ENCODE measurements around the gene SLC12A8. TPM values are rescaled to one million over a fixed set of nuclear protein-coding genes. Genes with fewer than 3 reads are reported as not detected.

SLC12A8 gene
- total and polyA plus RNA-seq, 5 experiments from 2014 or later: 0.19 to 0.29 TPM; not detected in 3

GRCh38 chr3:125069452-125069851, 143.1 kb downstream of the SLC12A8 start:
- H3K27me3 Mint-ChIP-seq: peaks cover 0 to 2% (median 0%) of the 10 kb centered on the region in 5 donors
- DNase-seq (no peak), ATAC-seq (peak in 1 of 2 donors; percentile 61)
- peak overlapping the region in 2 of 10 donors; percentile 6 to 25 for H3K4me3 Mint-ChIP-seq
- H3K9me3 Mint-ChIP-seq: no peaks in the 10 kb centered on the region
- peak overlapping the region in 6 of 10 donors; percentile 8 to 82 (median 38) for H3K27ac Mint-ChIP-seq
- POLR2A ChIA-PET: interaction anchor here (0.7 kb wide), 1 partner anchor 17 kb away, joined by 3 read pairs; no protein-coding TSS in a partner anchor
- H3K4me1 Mint-ChIP-seq: peaks cover 7 to 17% (median 15%) of the 10 kb centered on the region in 4 donors
- H3K36me3 Mint-ChIP-seq: no peaks in the 10 kb centered on the region

- no peaks in the 10 kb centered on the region for H3K9me3 Mint-ChIP-seq
- H3K27ac Mint-ChIP-seq: no peak overlapping the region
- POLR2A ChIA-PET: interaction anchor here (1.0 kb wide), 1 partner anchor 16 kb away, joined by 3 read pairs; no protein-coding TSS in a partner anchor
- H3K4me1 Mint-ChIP-seq: peaks cover 7 to 17% (median 15%) of the 10 kb centered on the region in 4 donors
- ATAC-seq (no peak), DNase-seq (no peak)
- H3K36me3 Mint-ChIP-seq: no peaks in the 10 kb centered on the region
- peaks cover 0 to 9% (median 4%) of the 10 kb centered on the region in 5 donors for H3K27me3 Mint-ChIP-seq
- no peak overlapping the region for H3K4me3 Mint-ChIP-seq
These were observed 144.3 kb downstream of the SLC12A8 start for GRCh38 chr3:125068265-125068664.

- Mint-ChIP-seq H3K27ac (peak overlapping the region in 3 of 10 donors; percentile 1 to 23 (median 13)), H3K27me3 (peaks cover 0 to 9% (median 4%) of the 10 kb centered on the region in 5 donors)
- POLR2A ChIA-PET: no interaction called here
These were observed 145.3 kb downstream of the SLC12A8 start for GRCh38 chr3:125067225-125067624.

GRCh38 chr3:125062904-125063618, 149.5 kb downstream of the SLC12A8 start:
- Mint-ChIP-seq H3K27ac (no peak overlapping the region), H3K4me1 (peaks cover 0 to 8% (median 0%) of the 10 kb centered on the region in 4 donors), H3K36me3 (no peaks in the 10 kb centered on the region), H3K9me3 (no peaks in the 10 kb centered on the region), H3K27me3 (peaks cover 10 to 25% (median 13%) of the 10 kb centered on the region in 5 donors), H3K4me3 (no peak overlapping the region)
- no peak for ATAC-seq
- POLR2A ChIA-PET: no interaction called here
- no peak for DNase-seq

More at GRCh38 chr3:125067225-125067624, 145.3 kb downstream of the SLC12A8 start:
- Mint-ChIP-seq H3K4me1 (peaks cover 7 to 16% (median 15%) of the 10 kb centered on the region in 4 donors), H3K4me3 (no peak overlapping the region), H3K9me3 (no peaks in the 10 kb centered on the region), H3K36me3 (no peaks in the 10 kb centered on the region)
- DNase-seq (no peak), ATAC-seq (no peak)

GRCh38 chr3:125061646-125062045, 150.9 kb downstream of the SLC12A8 start:
- Mint-ChIP-seq H3K27ac (peak overlapping the region in 1 of 10 donors; percentile 0), H3K4me3 (no peak overlapping the region), H3K9me3 (no peaks in the 10 kb centered on the region), H3K4me1 (peaks cover 0 to 5% (median 2%) of the 10 kb centered on the region in 4 donors), H3K36me3 (no peaks in the 10 kb centered on the region), H3K27me3 (peaks cover 10 to 25% (median 13%) of the 10 kb centered on the region in 5 donors)
- POLR2A ChIA-PET: no interaction called here
- ATAC-seq (no peak), DNase-seq (no peak)

GRCh38 chr3:125061170-125061569, 151.4 kb downstream of the SLC12A8 start:
- peak overlapping the region in 1 of 10 donors; percentile 0 for H3K27ac Mint-ChIP-seq
- no peaks in the 10 kb centered on the region for H3K36me3 Mint-ChIP-seq
- ATAC-seq (no peak), DNase-seq (no peak)
- no peaks in the 10 kb centered on the region for H3K9me3 Mint-ChIP-seq
- peaks cover 0 to 7% (median 6%) of the 10 kb centered on the region in 4 donors for H3K4me1 Mint-ChIP-seq
- H3K27me3 Mint-ChIP-seq: peaks cover 10 to 25% (median 13%) of the 10 kb centered on the region in 5 donors
- no peak overlapping the region for H3K4me3 Mint-ChIP-seq
- POLR2A ChIA-PET: no interaction called here

- H3K4me3 Mint-ChIP-seq: no peak overlapping the region
- peaks cover 5 to 9% (median 8%) of the 10 kb centered on the region in 4 donors for H3K4me1 Mint-ChIP-seq
- POLR2A ChIA-PET: no interaction called here
- peak overlapping the region in 2 of 10 donors; percentile 15 to 38 for H3K27ac Mint-ChIP-seq
- ATAC-seq (no peak), DNase-seq (no peak)
- H3K36me3 Mint-ChIP-seq: peaks cover 0 to 4% (median 0%) of the 10 kb centered on the region in 3 donors
- no peaks in the 10 kb centered on the region for H3K9me3 Mint-ChIP-seq
- H3K27me3 Mint-ChIP-seq: peaks cover 10 to 25% (median 12%) of the 10 kb centered on the region in 5 donors
These were observed 152.9 kb downstream of the SLC12A8 start for GRCh38 chr3:125059488-125060245.

- Mint-ChIP-seq H3K4me3 (no peak overlapping the region), H3K27ac (no peak overlapping the region), H3K4me1 (peaks cover 12 to 16% (median 16%) of the 10 kb centered on the region in 4 donors), H3K36me3 (peaks cover 0 to 4% (median 0%) of the 10 kb centered on the region in 3 donors), H3K27me3 (peaks cover 9 to 23% (median 11%) of the 10 kb centered on the region in 5 donors), H3K9me3 (no peaks in the 10 kb centered on the region)
- POLR2A ChIA-PET: no interaction called here
- ATAC-seq: no peak
- no peak for DNase-seq
These were observed 153.6 kb downstream of the SLC12A8 start for GRCh38 chr3:125058959-125059358.

- peak overlapping the region in 1 of 10 donors; percentile 7 for H3K27ac Mint-ChIP-seq
- ATAC-seq (no peak), DNase-seq (no peak)
- peaks cover 9 to 19% (median 11%) of the 10 kb centered on the region in 5 donors for H3K27me3 Mint-ChIP-seq
- peaks cover 0 to 4% (median 0%) of the 10 kb centered on the region in 3 donors for H3K36me3 Mint-ChIP-seq
- no peaks in the 10 kb centered on the region for H3K9me3 Mint-ChIP-seq
- POLR2A ChIA-PET: no interaction called here
- H3K4me1 Mint-ChIP-seq: peaks cover 17 to 21% (median 20%) of the 10 kb centered on the region in 4 donors
- H3K4me3 Mint-ChIP-seq: no peak overlapping the region
These were observed 154.0 kb downstream of the SLC12A8 start for GRCh38 chr3:125058529-125058928.

GRCh38 chr3:125057186-125057850, 155.2 kb downstream of the SLC12A8 start:
- POLR2A ChIA-PET: no interaction called here
- no peak for DNase-seq
- peak overlapping the region in 7 of 10 donors; percentile 7 to 85 (median 19) for H3K27ac Mint-ChIP-seq
- H3K9me3 Mint-ChIP-seq: no peaks in the 10 kb centered on the region
- no peak for ATAC-seq
- H3K4me1 Mint-ChIP-seq: peaks cover 29 to 33% (median 31%) of the 10 kb centered on the region in 4 donors
- peak overlapping the region in 9 of 10 donors; percentile 30 to 84 (median 69) for H3K4me3 Mint-ChIP-seq
- H3K27me3 Mint-ChIP-seq: peaks cover 9 to 16% (median 11%) of the 10 kb centered on the region in 5 donors
- H3K36me3 Mint-ChIP-seq: peaks cover 0 to 4% (median 0%) of the 10 kb centered on the region in 3 donors

- ATAC-seq: peak; percentile 56 to 73
- DNase-seq: peak; percentile 59 to 86 (median 68)
- H3K36me3 Mint-ChIP-seq: peaks cover 0 to 4% (median 0%) of the 10 kb centered on the region in 3 donors
- H3K9me3 Mint-ChIP-seq: no peaks in the 10 kb centered on the region
- peaks cover 36 to 45% (median 41%) of the 10 kb centered on the region in 4 donors for H3K4me1 Mint-ChIP-seq
- H3K4me3 Mint-ChIP-seq: peak within 1 kb of the TSS; percentile 75 to 97 (median 95)
- H3K27ac Mint-ChIP-seq: peak within 1 kb of the TSS; percentile 84 to 97 (median 90)
- peaks cover 5 to 10% (median 5%) of the 10 kb centered on the region in 5 donors for H3K27me3 Mint-ChIP-seq
- POLR2A ChIA-PET: interaction anchor here (0.5 to 0.9 kb wide), 5 partner anchors 48 to 540 kb away, joined by 3 to 5 read pairs (median 3); no protein-coding TSS in a partner anchor
These were observed 156.4 kb downstream of the SLC12A8 start, which contains the start of gene HEG1 for GRCh38 chr3:125055913-125056745. TSS of gene HEG1 (minus strand) at chr3:125055997. CDS start at chr3:125055890, 107 bp downstream.

Measured in naive thymus-derived CD8-positive, alpha-beta T cell (primary cell).